CD8-positive, alpha-beta memory T cell (primary cell): ENCODE data around the gene PLEKHD1. TPM values are rescaled to one million over a fixed set of nuclear protein-coding genes. Genes with fewer than 3 reads are reported as not detected.

Experiments
- CTCF ChIA-PET: fragments of 350-600 bp; sonication (Branson Sonifier 250); formaldehyde crosslinking; loops from one replicate; lab custom pipeline; 2021; ENCODE audit warnings: antibody characterized with exemption; lab: Charles Lee
- POLR2A ChIA-PET: fragments of 350-600 bp; sonication (Branson Sonifier 250); formaldehyde crosslinking; loops from one replicate; lab custom pipeline; 2021; ENCODE audit warnings: antibody characterized with exemption; lab: Charles Lee
- DNase-seq, 5 donors: peaks; one replicate each; pipeline versions ENCODE4 v3.0.0 to v3.0.0-alpha.2; 2020 to 2022; ENCODE audit warnings: mixed read lengths in 1 of 5
- H3K27ac ChIP-seq: one replicate; pipeline ENCODE4 v1.7.0; 2013; ENCODE audit warnings: low read depth, mild to moderate bottlenecking, low read length, moderate library complexity
- H3K27me3 ChIP-seq: 2 replicates; pipeline ENCODE4 v1.7.0; 2013; ENCODE audit warnings: low read length, mild to moderate bottlenecking; ENCODE audit not compliant: insufficient read depth, poor library complexity, severe bottlenecking
- H3K36me3 ChIP-seq: 2 replicates; pipeline ENCODE4 v1.7.0; 2013; ENCODE audit warnings: mild to moderate bottlenecking, low read length, moderate library complexity; ENCODE audit not compliant: insufficient read depth
- H3K4me1 ChIP-seq: 2 replicates; pipeline ENCODE4 v1.7.0; 2013; ENCODE audit warnings: mild to moderate bottlenecking, low read length, moderate library complexity; ENCODE audit not compliant: insufficient read depth
- H3K4me3 ChIP-seq: 2 replicates; pipeline ENCODE4 v1.7.0; 2013; ENCODE audit warnings: mild to moderate bottlenecking, low read length
- H3K9me3 ChIP-seq: 2 replicates; pipeline ENCODE4 v1.7.0; 2013; ENCODE audit warnings: mild to moderate bottlenecking, low read length
- H3K27ac Mint-ChIP-seq, 8 donors: one replicate each; pipeline ENCODE4 v1.8.0; 2020 to 2021; ENCODE audit warnings: mixed read lengths in 8 of 8, mild to moderate bottlenecking in 6 of 8, inconsistent platforms in 3 of 8, moderate library complexity in 3 of 8
- H3K27me3 Mint-ChIP-seq, 2 donors: one replicate each; pipeline ENCODE4 v1.8.0; 2020 to 2021; ENCODE audit warnings: mixed read lengths in 2 of 2, mild to moderate bottlenecking in 1 of 2, moderate library complexity in 1 of 2
- H3K36me3 Mint-ChIP-seq, 3 donors: one replicate each; pipeline ENCODE4 v1.8.0; 2020 to 2021; ENCODE audit warnings: mixed read lengths in 3 of 3, inconsistent platforms in 1 of 3, mild to moderate bottlenecking in 1 of 3
- H3K4me1 Mint-ChIP-seq, 3 donors: one replicate each; pipeline ENCODE4 v1.8.0; 2020 to 2021; ENCODE audit warnings: mixed read lengths in 3 of 3, inconsistent platforms in 1 of 3, mild to moderate bottlenecking in 1 of 3
- H3K4me3 Mint-ChIP-seq, 7 donors: one replicate each; pipeline ENCODE4 v1.8.0; 2020 to 2021; ENCODE audit warnings: mixed read lengths in 7 of 7, mild to moderate bottlenecking in 6 of 7, moderate library complexity in 4 of 7, inconsistent platforms in 2 of 7
- H3K9me3 Mint-ChIP-seq, 5 donors: one replicate each; pipeline ENCODE4 v1.8.0; 2020 to 2022; ENCODE audit warnings: mixed read lengths in 5 of 5, mild to moderate bottlenecking in 3 of 5, moderate library complexity in 2 of 5, inconsistent platforms in 1 of 5
- polyA plus RNA-seq: library from polyadenylated mRNA; unstranded; fragments of 300-500 nt; fragmentation: Illumina TruSeq; gene quantifications from one replicate; pipeline ENCODE4 v1.2.3, GENCODE V29; 2021
- total RNA-seq, 2 experiments: library from RNA; stranded (reverse); gene quantifications; one replicate each; pipeline ENCODE4 v1.2.3, GENCODE V29; 2021

The PLEKHD1 gene
- total and polyA plus RNA-seq, 3 experiments from 2014 or later, result 0.06 to 0.11 TPM; not detected in 1

DNA sequence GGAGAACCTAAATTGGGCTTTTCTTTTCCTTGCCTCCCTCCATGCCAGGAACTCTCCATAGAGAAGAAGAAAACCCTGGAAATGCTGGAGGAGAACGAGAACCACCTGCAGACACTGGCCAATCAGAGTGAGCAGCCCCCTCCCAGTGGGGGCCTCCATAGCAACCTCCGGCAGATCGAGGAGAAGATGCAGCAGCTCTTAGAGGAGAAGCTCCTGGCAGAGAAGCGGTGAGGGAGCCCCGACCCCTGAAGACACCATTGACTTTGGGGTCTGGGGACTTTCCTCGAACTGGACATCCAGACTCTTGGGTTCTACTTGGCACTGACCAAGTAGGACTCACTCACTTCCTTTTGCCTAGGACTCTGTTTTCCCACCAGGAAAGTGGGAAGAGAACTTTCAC, 41.4 kb downstream of the PLEKHD1 start:
- CTCF ChIA-PET, result no interaction called here
- POLR2A ChIA-PET, result no interaction called here

DNA sequence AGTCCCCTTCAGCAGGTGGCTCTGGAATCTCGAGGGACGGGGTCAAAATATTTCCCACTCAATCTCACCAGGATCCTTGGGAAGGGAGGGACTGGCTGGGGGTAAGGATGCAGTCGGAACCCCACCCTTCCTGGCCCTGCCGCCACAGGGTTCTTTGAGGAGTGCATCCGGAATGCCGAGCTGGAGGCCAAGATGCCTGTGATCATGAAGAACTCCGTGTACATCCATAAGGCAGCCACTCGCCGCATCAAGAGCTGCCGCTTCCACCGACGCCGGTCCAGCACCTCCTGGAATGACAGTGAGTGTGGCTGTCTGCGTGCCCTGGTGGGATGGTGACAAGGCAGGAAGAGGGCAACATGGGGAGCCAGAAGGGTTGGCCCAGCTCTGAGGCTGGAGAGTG, 43.1 kb downstream of the PLEKHD1 start:
- Histone ChIP-seq H3K27me3 (no peaks in the 10 kb centered on the region), H3K4me3 (no peak overlapping the region), H3K27ac (no peak overlapping the region), H3K9me3 (no peaks in the 10 kb centered on the region), H3K4me1 (no peaks in the 10 kb centered on the region), H3K36me3 (no peaks in the 10 kb centered on the region)
- Mint-ChIP-seq H3K36me3 (no peaks in the 10 kb centered on the region), H3K4me1 (no peaks in the 10 kb centered on the region), H3K9me3 (no peaks in the 10 kb centered on the region), H3K27me3 (peaks cover 8 to 9% of the 10 kb centered on the region in 2 donors), H3K27ac (peak overlapping the region in 1 of 8 donors; percentile 77), H3K4me3 (no peak overlapping the region)
- DNase-seq, result no peak
- ChIA-PET CTCF (no interaction called here), POLR2A (no interaction called here)

More for the DNA sequence above, 41.4 kb downstream of the PLEKHD1 start:
- no peaks in the 10 kb centered on the region for H3K36me3 Mint-ChIP-seq
- Histone ChIP-seq H3K9me3 (no peaks in the 10 kb centered on the region), H3K27ac (no peak overlapping the region), H3K36me3 (no peaks in the 10 kb centered on the region), H3K4me3 (no peak overlapping the region), H3K4me1 (no peaks in the 10 kb centered on the region), H3K27me3 (peaks cover 3% of the 10 kb centered on the region)
- H3K4me3 Mint-ChIP-seq, result no peak overlapping the region
- H3K9me3 Mint-ChIP-seq, result no peaks in the 10 kb centered on the region
- DNase-seq, result no peak
- no peaks in the 10 kb centered on the region for H3K4me1 Mint-ChIP-seq
- H3K27ac Mint-ChIP-seq, result no peak overlapping the region
- peaks cover 8 to 16% of the 10 kb centered on the region in 2 donors for H3K27me3 Mint-ChIP-seq

DNA sequence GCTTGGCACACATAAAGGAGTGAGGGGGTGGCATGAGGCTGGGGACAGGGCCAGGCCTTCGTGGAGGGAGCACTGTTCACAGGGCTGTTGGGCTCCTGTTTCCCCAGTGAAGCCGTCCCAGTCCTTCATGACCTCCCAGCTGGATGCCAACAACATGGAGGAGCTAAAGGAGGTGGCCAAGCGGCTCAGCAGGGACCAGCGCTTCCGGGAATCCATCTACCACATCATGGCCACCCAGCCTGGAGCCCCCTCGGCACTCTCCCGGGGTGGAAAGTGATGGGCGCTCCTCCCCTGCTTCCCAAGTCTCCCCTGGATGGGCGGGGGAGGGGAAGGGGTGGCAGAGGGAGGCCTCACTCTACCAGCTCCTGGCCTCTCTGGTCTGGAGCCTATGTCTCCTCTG, 43.6 kb downstream of the PLEKHD1 start:
- ChIA-PET POLR2A (no interaction called here), CTCF (no interaction called here)
- Histone ChIP-seq H3K4me3 (no peak overlapping the region), H3K9me3 (no peaks in the 10 kb centered on the region), H3K36me3 (no peaks in the 10 kb centered on the region), H3K27ac (no peak overlapping the region), H3K4me1 (no peaks in the 10 kb centered on the region), H3K27me3 (no peaks in the 10 kb centered on the region)
- no peak overlapping the region for H3K4me3 Mint-ChIP-seq
- H3K36me3 Mint-ChIP-seq, result no peaks in the 10 kb centered on the region
- peaks cover 8 to 11% of the 10 kb centered on the region in 2 donors for H3K27me3 Mint-ChIP-seq
- H3K9me3 Mint-ChIP-seq, result no peaks in the 10 kb centered on the region
- H3K27ac Mint-ChIP-seq, result no peak overlapping the region
- DNase-seq, result no peak
- no peaks in the 10 kb centered on the region for H3K4me1 Mint-ChIP-seq

DNA sequence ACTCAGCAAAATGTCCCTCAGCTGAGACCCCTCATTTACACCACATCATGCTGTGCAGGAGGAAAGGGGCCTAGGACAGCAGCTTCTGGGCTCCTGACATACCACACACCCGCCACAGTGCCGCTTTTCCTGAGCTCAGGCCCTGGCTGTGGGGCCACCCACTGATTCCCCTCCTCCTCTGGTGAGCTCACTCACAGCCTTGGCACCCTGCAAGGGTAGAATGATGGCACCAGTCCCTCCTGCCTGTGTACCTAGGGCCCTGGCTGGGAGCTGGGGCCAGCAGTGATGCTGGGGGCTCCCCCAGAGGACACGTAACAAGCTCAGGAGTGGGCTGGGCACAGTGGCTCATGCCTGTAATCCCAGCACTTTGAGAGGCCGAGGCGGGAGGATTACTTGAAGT, 44.4 kb downstream of the PLEKHD1 start:
- Mint-ChIP-seq H3K4me3 (no peak overlapping the region), H3K27me3 (peaks cover 8 to 17% of the 10 kb centered on the region in 2 donors), H3K9me3 (no peaks in the 10 kb centered on the region), H3K4me1 (no peaks in the 10 kb centered on the region), H3K27ac (no peak overlapping the region), H3K36me3 (no peaks in the 10 kb centered on the region)
- no peaks in the 10 kb centered on the region for H3K27me3 ChIP-seq
- H3K36me3 ChIP-seq, result no peaks in the 10 kb centered on the region
- no peaks in the 10 kb centered on the region for H3K9me3 ChIP-seq
- DNase-seq, result no peak
- H3K4me1 ChIP-seq, result no peaks in the 10 kb centered on the region
- POLR2A ChIA-PET, result no interaction called here
- CTCF ChIA-PET, result no interaction called here
- H3K4me3 ChIP-seq, result no peak overlapping the region
- no peak overlapping the region for H3K27ac ChIP-seq

DNA sequence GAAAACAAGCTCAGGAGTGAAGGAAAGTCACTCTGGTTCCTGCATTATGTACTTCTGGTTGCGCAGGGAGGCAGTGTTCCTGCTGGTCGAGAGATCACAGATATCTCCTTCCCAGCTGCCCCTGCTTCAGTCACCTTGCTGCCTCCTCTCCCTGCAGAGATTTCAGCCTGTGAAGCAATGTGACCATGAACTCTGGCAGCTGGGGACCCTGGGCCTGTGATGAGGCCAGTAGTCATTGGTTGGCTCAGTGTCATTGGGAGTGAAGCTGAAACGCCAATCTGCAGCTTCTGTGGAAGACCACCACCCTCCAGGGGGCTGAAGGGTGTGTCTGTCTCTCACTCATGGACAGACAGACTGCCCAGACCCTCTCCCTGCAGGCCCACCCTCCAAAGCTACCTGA, 45.0 kb downstream of the PLEKHD1 start:
- CTCF ChIA-PET, result no interaction called here

DNA sequence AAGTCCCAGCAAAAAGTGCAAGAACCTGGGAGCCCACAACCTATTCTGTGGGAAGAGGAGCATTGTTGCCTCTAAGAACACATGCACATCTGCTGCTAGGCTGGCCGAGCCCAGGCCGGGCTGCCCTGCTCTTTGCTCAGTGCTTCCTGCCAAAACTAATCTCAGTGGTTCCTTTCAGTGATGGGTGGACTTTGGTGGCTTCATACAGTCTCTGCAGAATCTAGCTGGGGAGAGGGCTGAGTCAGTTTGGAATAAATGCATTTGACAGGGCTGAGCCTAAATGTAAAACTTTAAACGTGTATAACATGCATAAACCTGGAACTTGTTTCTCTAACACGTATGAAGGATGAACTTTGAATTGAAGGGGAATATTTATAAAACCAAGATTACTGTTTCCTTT, 45.6 kb downstream of the PLEKHD1 start:
- H3K27ac ChIP-seq, result no peak overlapping the region
- no peaks in the 10 kb centered on the region for H3K36me3 ChIP-seq
- H3K4me3 Mint-ChIP-seq, result no peak overlapping the region
- no peaks in the 10 kb centered on the region for H3K36me3 Mint-ChIP-seq
- peaks cover 12 to 22% of the 10 kb centered on the region in 2 donors for H3K27me3 Mint-ChIP-seq
- no peaks in the 10 kb centered on the region for H3K4me1 ChIP-seq
- no peak for DNase-seq
- no peaks in the 10 kb centered on the region for H3K9me3 Mint-ChIP-seq
- H3K27me3 ChIP-seq, result no peaks in the 10 kb centered on the region
- POLR2A ChIA-PET, result no interaction called here
- no peaks in the 10 kb centered on the region for H3K4me1 Mint-ChIP-seq
- CTCF ChIA-PET, result no interaction called here
- H3K4me3 ChIP-seq, result no peak overlapping the region
- no peaks in the 10 kb centered on the region for H3K9me3 ChIP-seq
- no peak overlapping the region for H3K27ac Mint-ChIP-seq

More for the DNA sequence above, 45.0 kb downstream of the PLEKHD1 start:
- H3K27ac Mint-ChIP-seq, result peak overlapping the region in 1 of 8 donors; percentile 75
- POLR2A ChIA-PET, result no interaction called here
- no peaks in the 10 kb centered on the region for H3K36me3 ChIP-seq
- H3K27ac ChIP-seq, result no peak overlapping the region
- H3K4me1 ChIP-seq, result no peaks in the 10 kb centered on the region
- H3K27me3 ChIP-seq, result no peaks in the 10 kb centered on the region
- peaks cover 9 to 17% of the 10 kb centered on the region in 2 donors for H3K27me3 Mint-ChIP-seq
- DNase-seq, result no peak
- no peaks in the 10 kb centered on the region for H3K4me1 Mint-ChIP-seq
- H3K9me3 ChIP-seq, result no peaks in the 10 kb centered on the region
- no peak overlapping the region for H3K4me3 ChIP-seq
- no peaks in the 10 kb centered on the region for H3K9me3 Mint-ChIP-seq
- H3K4me3 Mint-ChIP-seq, result no peak overlapping the region
- no peaks in the 10 kb centered on the region for H3K36me3 Mint-ChIP-seq

DNA sequence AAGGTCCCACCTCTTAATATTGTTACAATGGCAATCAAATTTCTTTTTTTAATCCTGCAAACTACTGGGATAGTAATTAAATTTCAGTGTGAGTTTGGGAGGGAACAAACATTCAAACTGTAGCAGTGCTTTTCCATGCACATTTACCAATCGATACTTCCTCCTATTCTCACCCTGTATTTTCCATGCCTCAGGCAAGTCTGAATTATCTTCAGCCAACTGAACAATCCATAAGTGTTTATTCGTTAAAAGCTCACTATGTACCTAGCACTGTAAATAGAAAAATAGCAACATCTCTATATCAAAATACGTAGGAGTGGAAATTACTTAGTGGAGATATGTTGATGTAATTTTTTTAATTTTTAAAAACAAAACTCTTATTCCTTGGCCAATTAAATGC, 46.6 kb downstream of the PLEKHD1 start:
- POLR2A ChIA-PET, result no interaction called here
- peaks cover 16 to 31% of the 10 kb centered on the region in 2 donors for H3K27me3 Mint-ChIP-seq
- CTCF ChIA-PET, result no interaction called here
- DNase-seq, result no peak
- H3K27ac ChIP-seq, result no peak overlapping the region
- no peak overlapping the region for H3K27ac Mint-ChIP-seq
- no peak overlapping the region for H3K4me3 ChIP-seq
- no peaks in the 10 kb centered on the region for H3K36me3 Mint-ChIP-seq
- H3K4me1 ChIP-seq, result no peaks in the 10 kb centered on the region
- H3K4me1 Mint-ChIP-seq, result no peaks in the 10 kb centered on the region
- no peaks in the 10 kb centered on the region for H3K9me3 Mint-ChIP-seq
- H3K9me3 ChIP-seq, result no peaks in the 10 kb centered on the region
- no peaks in the 10 kb centered on the region for H3K27me3 ChIP-seq
- no peak overlapping the region for H3K4me3 Mint-ChIP-seq
- no peaks in the 10 kb centered on the region for H3K36me3 ChIP-seq

DNA sequence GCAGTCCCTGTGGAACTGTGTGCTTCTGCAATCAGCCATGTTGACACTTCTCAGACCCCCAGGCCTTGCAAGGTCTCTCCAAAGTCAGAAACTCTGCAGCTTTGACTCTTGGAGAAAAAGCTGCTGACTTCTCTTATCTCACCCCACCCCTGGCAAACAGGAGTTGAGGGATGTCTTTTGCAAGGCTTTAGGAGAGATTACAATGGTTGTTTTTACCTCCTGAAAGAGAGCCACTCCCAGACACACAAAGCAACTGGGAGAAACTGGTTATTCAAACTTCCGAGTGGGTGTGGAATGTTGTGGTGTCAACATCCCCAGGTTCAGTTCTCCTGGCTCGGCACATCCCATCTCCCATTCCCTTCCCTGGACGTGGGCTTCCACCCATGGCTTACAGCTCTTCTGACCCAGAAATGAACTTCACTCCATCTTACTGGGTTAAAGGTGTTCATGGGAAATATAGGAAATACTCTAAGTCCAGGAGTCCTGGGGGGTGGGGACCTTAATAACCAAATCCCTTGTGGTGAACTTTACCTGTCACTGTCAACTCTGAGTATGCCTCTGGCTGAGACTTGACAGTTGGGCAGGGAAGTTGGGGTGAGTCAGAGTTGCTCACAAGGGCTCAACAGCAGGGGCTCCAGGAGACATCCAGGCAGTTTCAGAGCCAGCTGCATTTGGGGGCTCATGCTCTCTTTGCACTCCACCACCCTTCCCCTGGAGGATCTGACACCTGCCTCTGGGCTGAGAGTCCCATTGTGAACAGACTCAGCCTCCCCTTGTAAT, 48.2 kb downstream of the PLEKHD1 start:
- Mint-ChIP-seq H3K4me3 (no peak overlapping the region), H3K36me3 (no peaks in the 10 kb centered on the region), H3K27me3 (peaks cover 22 to 43% of the 10 kb centered on the region in 2 donors), H3K27ac (peak overlapping the region in 1 of 8 donors; percentile 10), H3K9me3 (no peaks in the 10 kb centered on the region), H3K4me1 (no peaks in the 10 kb centered on the region)
- Histone ChIP-seq H3K4me3 (no peak overlapping the region), H3K9me3 (no peaks in the 10 kb centered on the region), H3K36me3 (no peaks in the 10 kb centered on the region), H3K4me1 (no peaks in the 10 kb centered on the region), H3K27ac (no peak overlapping the region), H3K27me3 (no peaks in the 10 kb centered on the region)
- DNase-seq, result no peak
- ChIA-PET CTCF (no interaction called here), POLR2A (no interaction called here)
